HCT116 (cell line): ENCODE results near the gene EPHA8. TPM values are rescaled to one million over a fixed set of nuclear protein-coding genes. Genes with fewer than 3 reads are reported as not detected.

ENCODE experiments used
- ATAC-seq: fragments of 200-7000 bp; cut with Tn5 transposase; 2 replicates; pipeline ENCODE4 v1.9.1; 2020; ENCODE audit warnings: mild to moderate bottlenecking, moderate library complexity
- BruUV-seq: library from RNA; stranded (reverse); fragments of 400-500 nt; replicated peaks from 2 replicates; lab custom pipeline; 2021; lab: Mats Ljungman, UMichigan
- CTCF ChIA-PET: fragments of 300-600 bp; sonication (Branson Sonifier 250); formaldehyde crosslinking; loops from one replicate; lab custom pipeline; 2021; ENCODE audit warnings: antibody characterized with exemption; lab: Charles Lee
- POLR2A ChIA-PET: fragments of 300-600, 350-600 bp; sonication (Branson Sonifier 250); formaldehyde crosslinking; loops from one replicate; lab custom pipeline; 2021; ENCODE audit warnings: antibody characterized with exemption; lab: Charles Lee
- RAD21 ChIA-PET, 2 experiments: fragments of 300-600 bp; sonication (Branson Sonifier 250); formaldehyde crosslinking; loops; one replicate each; lab custom pipeline; 2023; ENCODE audit warnings: low total read pairs in 2 of 2; ENCODE audit not compliant: uncharacterized antibody in 2 of 2, unreplicated experiment in 2 of 2, low non-redundant PET in 1 of 2; lab: Charles Lee
- DNase-seq: peaks from one replicate; pipeline ENCODE4 v3.0.0-alpha.2; 2010; ENCODE audit warnings: low read depth, low spot score
- H2AFZ ChIP-seq: fragments of 200-600 bp; shearing (Covaris generic), sonication (generic); 2 replicates; pipeline ENCODE4 v1.6.1; 2017; ENCODE audit warnings: low read depth, mixed run types, mixed read lengths, antibody characterized with exemption, low read length; ENCODE audit not compliant: poor library complexity, severe bottlenecking
- H3K27ac ChIP-seq: 2 replicates; pipeline ENCODE4 v1.5.1; 2012; ENCODE audit warnings: low read depth, low read length
- H3K27me3 ChIP-seq: fragments of 200-600 bp; sonication (generic); 2 replicates; pipeline ENCODE4 v1.6.1; 2016; ENCODE audit warnings: mixed run types, low read length, mixed read lengths; ENCODE audit not compliant: insufficient read depth
- H3K36me3 ChIP-seq, 2 experiments: fragments of 200-500 bp in 1 of 2; fragments of 200-600 bp in 1 of 2; sonication (Bioruptor generic) in 1 of 2; sonication (generic) in 1 of 2; 2 replicates each; pipeline versions ENCODE4 v1.5.1 to v1.6.1; 2014 to 2016; ENCODE audit warnings: low read length in 2 of 2, inconsistent platforms in 1 of 2, mixed read lengths in 1 of 2, mixed run types in 1 of 2; ENCODE audit not compliant: insufficient read depth in 2 of 2, control insufficient read depth in 1 of 2
- H3K4me1 ChIP-seq, 2 experiments: fragments of 200-600 bp in 1 of 2; sonication (generic) in 1 of 2; 2 replicates each; pipeline versions ENCODE4 v1.5.1 to v1.6.1; 2012 to 2017; ENCODE audit warnings: low read length in 2 of 2, inconsistent platforms in 1 of 2, mild to moderate bottlenecking in 1 of 2, mixed read lengths in 1 of 2, mixed run types in 1 of 2, moderate library complexity in 1 of 2; ENCODE audit not compliant: insufficient read depth in 2 of 2, control insufficient read depth in 1 of 2
- H3K4me2 ChIP-seq: fragments of 200-600 bp; sonication (generic); 2 replicates; pipeline ENCODE4 v1.6.1; 2017; ENCODE audit warnings: mixed run types, low read length, mixed read lengths
- H3K4me3 ChIP-seq, 2 experiments: fragments of 200-600 bp in 1 of 2; sonication (generic) in 1 of 2; replicated peaks in 1 of 2; 2 replicates each; pipeline ENCODE4 v1.5.1; 2011 to 2016; ENCODE audit warnings: low read length in 2 of 2, control low read depth in 1 of 2, low read depth in 1 of 2, mild to moderate bottlenecking in 1 of 2, mixed read lengths in 1 of 2, mixed run types in 1 of 2
- H3K79me2 ChIP-seq: fragments of 200-600 bp; sonication (generic); 2 replicates; pipeline ENCODE4 v1.6.1; 2017; ENCODE audit warnings: mild to moderate bottlenecking, mixed run types, low read length, moderate library complexity, mixed read lengths; ENCODE audit not compliant: insufficient read depth
- H3K9ac ChIP-seq: fragments of 200-600 bp; sonication (generic); 2 replicates; pipeline ENCODE4 v1.6.1; 2016; ENCODE audit warnings: low read length, mixed read lengths
- H3K9me2 ChIP-seq: fragments of 200-600 bp; sonication (generic), shearing (Covaris generic); 2 replicates; pipeline ENCODE4 v1.6.1; 2017; ENCODE audit warnings: mixed run types, mild to moderate bottlenecking, moderate library complexity; ENCODE audit not compliant: insufficient read depth
- H3K9me3 ChIP-seq, 2 experiments: fragments of 200-500 bp in 1 of 2; fragments of 200-600 bp in 1 of 2; sonication (Bioruptor generic) in 1 of 2; sonication (generic) in 1 of 2; 2 replicates each; pipeline ENCODE4 v1.6.1; 2014 to 2017; ENCODE audit warnings: low read length in 2 of 2, mixed read lengths in 2 of 2, inconsistent platforms in 1 of 2, low read depth in 1 of 2, mild to moderate bottlenecking in 1 of 2, mixed run types in 1 of 2, moderate library complexity in 1 of 2; ENCODE audit not compliant: control insufficient read depth in 1 of 2, insufficient read depth in 1 of 2
- H4K20me1 ChIP-seq: fragments of 200-600 bp; sonication (generic), shearing (Covaris generic); 2 replicates; pipeline ENCODE4 v1.6.1; 2017; ENCODE audit warnings: mixed run types, mild to moderate bottlenecking, moderate library complexity; ENCODE audit not compliant: insufficient read depth
- CEBPB ChIP-seq: IDR thresholded peaks from 2 replicates; pipeline ENCODE4 v1.6.1; 2012; ENCODE audit warnings: low read depth
- ELF1 ChIP-seq: IDR thresholded peaks from 2 replicates; pipeline ENCODE4 v1.6.1; 2012; ENCODE audit warnings: low read depth, borderline replicate concordance
- EZH2 ChIP-seq: fragments of 200-600 bp; sonication (generic); IDR thresholded peaks from 2 replicates; pipeline ENCODE4 v1.6.1; 2017; ENCODE audit warnings: antibody characterized with exemption, mixed run types
- EZH2phosphoT487 ChIP-seq: fragments of 200-600 bp; IDR thresholded peaks from 2 replicates; pipeline ENCODE4 v1.6.1; 2018; ENCODE audit warnings: antibody characterized with exemption, borderline replicate concordance
- JUND ChIP-seq: IDR thresholded peaks from 2 replicates; pipeline ENCODE4 v1.6.1; 2012
- RAD21 ChIP-seq: IDR thresholded peaks from 2 replicates; pipeline ENCODE4 v1.6.1; 2012; ENCODE audit warnings: low read depth, mild to moderate bottlenecking
- REST ChIP-seq: IDR thresholded peaks from 2 replicates; pipeline ENCODE4 v1.6.1; 2012; ENCODE audit warnings: low read depth
- ZBTB33 ChIP-seq: IDR thresholded peaks from 2 replicates; pipeline ENCODE4 v1.6.1; 2011; ENCODE audit warnings: mild to moderate bottlenecking, low read length, moderate library complexity; ENCODE audit not compliant: insufficient replicate concordance; ENCODE audit errors: extremely low read depth
- ZNF274 ChIP-seq: fragments of 200-500 bp; sonication (Bioruptor generic); IDR thresholded peaks from 2 replicates; pipeline ENCODE4 v1.6.1; 2014; ENCODE audit warnings: mild to moderate bottlenecking, low read depth, low read length, inconsistent platforms
- intact Hi-C: fragments of 100-400 bp; cut with micrococcal nuclease; formaldehyde crosslinking; loops from 2 replicates; pipeline ENCODE4 v1.10.0; 2022
- total RNA-seq: library from RNA; stranded (reverse); gene quantifications from one replicate; pipeline ENCODE4 v1.2.1, GENCODE V29; 2021; ENCODE audit not compliant: unreplicated experiment

The EPHA8 gene
- total RNA-seq, 1 experiment from 2014 or later, result 0.30 TPM

GRCh38 chr1:22526677-22527076, 36.6 kb upstream of the EPHA8 start:
- Histone ChIP-seq H3K36me3 (peaks cover 19 to 24% of the 10 kb centered on the region in 2 experiments; a peak in 3 of 4 replicates), H4K20me1 (no peaks in the 10 kb centered on the region), H3K9me3 (no peaks in the 10 kb centered on the region), H3K27ac (no peak overlapping the region), H3K9me2 (no peaks in the 10 kb centered on the region), H3K4me3 (no peak overlapping the region), H3K9ac (no peak overlapping the region), H3K4me2 (no peak overlapping the region), H3K4me1 (no peaks in the 10 kb centered on the region), H3K27me3 (no peaks in the 10 kb centered on the region), H2AFZ (no peak overlapping the region), H3K79me2 (no peaks in the 10 kb centered on the region)
- TF ChIP-seq REST (no peak), ELF1 (no peak), RAD21 (no peak), ZBTB33 (no peak), JUND (no peak), EZH2phosphoT487 (no peak), EZH2 (no peak), ZNF274 (no peak), CEBPB (no peak)
- BruUV-seq, result no TSS peak
- RAD21 ChIA-PET, result no interaction called here
- CTCF ChIA-PET, result no interaction called here
- intact Hi-C loops, result loop anchor here (10.0 kb wide), 1 partner anchor 98 kb away; no protein-coding TSS in a partner anchor
- no peak for ATAC-seq
- DNase-seq, result no peak
- POLR2A ChIA-PET, result no interaction called here
